D721Med (cell line): ENCODE data around the gene SCGB1C2.
A peak's percentile ranks its signal among the peaks of the same experiment; 100 is the strongest.

ENCODE experiments used
- DNase-seq: peaks from one replicate; pipeline ENCODE4 v3.0.0; 2011; ENCODE audit warnings: low spot score; ENCODE audit not compliant: insufficient read length
- FAIRE-seq: peaks from 2 replicates; lab custom pipeline; 2011; peaks lifted over from hg19 to GRCh38; lab: Jason Lieb, UNC
- TF ChIP-seq, protein P1 (sequence below): IDR thresholded peaks from 2 replicates; pipeline ENCODE4 v1.5.1; 2012; ENCODE audit warnings: mild to moderate bottlenecking, control low read depth; ENCODE audit not compliant: insufficient read depth; ENCODE audit errors: missing control alignments

SCGB1C2 gene

DNA sequence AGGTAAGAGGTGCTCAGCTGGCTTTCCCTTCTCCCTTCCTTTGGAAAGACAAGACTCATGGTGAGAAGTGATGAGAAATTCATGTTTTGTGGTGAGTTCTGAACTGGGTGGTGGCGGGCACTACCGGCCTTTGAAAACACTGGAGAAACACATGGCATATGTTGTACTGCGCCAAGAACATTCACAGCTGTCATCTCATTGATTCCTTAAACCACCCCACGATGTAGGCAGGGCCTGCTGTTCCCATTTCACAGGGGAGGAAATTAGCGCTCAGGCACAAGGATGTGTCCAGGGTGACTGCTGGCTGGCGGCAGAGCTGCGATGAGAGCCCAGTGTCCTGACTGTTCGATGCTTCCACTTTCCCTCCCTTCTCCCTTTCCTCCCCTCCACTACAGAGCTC lies 45.7 kb downstream of the SCGB1C2 start:
- DNase-seq, result no peak

DNA sequence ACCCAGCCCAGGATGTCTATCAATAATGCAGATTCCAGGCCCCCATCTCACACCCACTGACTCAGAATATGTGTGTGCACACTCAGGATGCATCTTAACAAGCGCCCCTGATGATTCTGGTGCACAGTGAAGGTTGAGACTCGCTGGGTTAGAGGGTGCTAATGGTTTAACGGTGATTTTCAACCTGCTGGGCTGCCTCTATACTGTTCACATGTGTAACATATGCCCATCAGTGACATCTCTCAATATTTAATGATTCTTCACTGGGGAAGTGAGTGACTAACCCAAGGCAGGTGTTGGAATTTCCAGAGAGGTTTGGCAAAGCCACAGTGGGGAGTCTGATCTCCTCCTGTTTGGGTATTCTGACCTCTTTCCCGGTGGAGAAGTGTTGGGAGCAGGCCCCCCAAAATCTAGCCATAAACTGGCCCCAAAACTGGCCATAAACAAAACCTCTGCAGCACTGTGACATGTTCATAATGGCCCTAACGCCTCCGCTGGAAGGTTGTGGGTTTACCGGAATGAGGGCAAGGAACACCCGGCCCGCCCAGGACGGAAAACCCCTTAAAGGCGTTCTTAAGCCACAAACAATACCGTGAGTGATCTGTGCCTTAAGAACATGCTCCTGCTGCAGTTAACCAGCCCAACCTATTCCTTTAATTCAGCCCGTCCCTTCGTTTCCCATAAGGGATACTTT lies 48.2 kb downstream of the SCGB1C2 start:
- DNase-seq, result no peak
- TF ChIP-seq, protein P1, sequence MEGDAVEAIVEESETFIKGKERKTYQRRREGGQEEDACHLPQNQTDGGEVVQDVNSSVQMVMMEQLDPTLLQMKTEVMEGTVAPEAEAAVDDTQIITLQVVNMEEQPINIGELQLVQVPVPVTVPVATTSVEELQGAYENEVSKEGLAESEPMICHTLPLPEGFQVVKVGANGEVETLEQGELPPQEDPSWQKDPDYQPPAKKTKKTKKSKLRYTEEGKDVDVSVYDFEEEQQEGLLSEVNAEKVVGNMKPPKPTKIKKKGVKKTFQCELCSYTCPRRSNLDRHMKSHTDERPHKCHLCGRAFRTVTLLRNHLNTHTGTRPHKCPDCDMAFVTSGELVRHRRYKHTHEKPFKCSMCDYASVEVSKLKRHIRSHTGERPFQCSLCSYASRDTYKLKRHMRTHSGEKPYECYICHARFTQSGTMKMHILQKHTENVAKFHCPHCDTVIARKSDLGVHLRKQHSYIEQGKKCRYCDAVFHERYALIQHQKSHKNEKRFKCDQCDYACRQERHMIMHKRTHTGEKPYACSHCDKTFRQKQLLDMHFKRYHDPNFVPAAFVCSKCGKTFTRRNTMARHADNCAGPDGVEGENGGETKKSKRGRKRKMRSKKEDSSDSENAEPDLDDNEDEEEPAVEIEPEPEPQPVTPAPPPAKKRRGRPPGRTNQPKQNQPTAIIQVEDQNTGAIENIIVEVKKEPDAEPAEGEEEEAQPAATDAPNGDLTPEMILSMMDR, result no peak
- no peak for FAIRE-seq

More for the DNA sequence above, 45.7 kb downstream of the SCGB1C2 start:
- TF ChIP-seq, protein P1, result no peak
- no peak for FAIRE-seq

DNA sequence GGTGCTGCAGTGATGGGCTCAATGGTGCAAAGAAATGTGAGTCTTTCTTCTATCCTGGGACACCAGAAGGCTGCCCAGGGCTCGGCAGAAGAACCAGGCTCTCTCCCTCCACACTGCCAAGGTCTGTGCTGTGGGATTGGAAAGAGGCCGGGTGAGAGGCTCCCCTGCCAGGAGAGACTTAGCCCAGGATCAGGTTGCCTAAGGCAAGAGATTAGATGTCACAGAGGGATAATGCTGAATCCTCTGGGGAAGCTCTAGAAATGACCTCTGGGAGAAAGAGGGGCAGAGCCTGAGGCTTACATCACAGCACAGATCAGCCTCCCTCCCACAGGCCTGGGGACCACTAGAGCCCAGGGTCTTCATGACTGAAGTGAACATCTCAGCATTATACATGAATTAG lies 49.8 kb downstream of the SCGB1C2 start:
- peak; percentile 91 for DNase-seq
- FAIRE-seq, result peak; percentile 76
- TF ChIP-seq, protein P1, result no peak
